Sigmoid colon (tissue), 4 donors: ENCODE measurements around the gene ANO9.

Experiments used
- POLR2A ChIP-seq, 2 donors: fragments of 450-650 bp; IDR thresholded peaks; one replicate each; pipeline ENCODE4 v1.6.1; 2016; ENCODE audit warnings: antibody characterized with exemption in 2 of 2, mild to moderate bottlenecking in 2 of 2, moderate library complexity in 2 of 2
- POLR2AphosphoS5 ChIP-seq, 4 donors: sonication (generic); formaldehyde crosslinking; IDR thresholded peaks; one replicate each; pipeline ENCODE4 v1.6.1; 2017; ENCODE audit warnings: antibody characterized with exemption in 4 of 4
- TF ChIP-seq, protein P1 (sequence below), 4 experiments: fragments of 450-650 bp in 3 of 4; fragments of 200-600 bp in 1 of 4; IDR thresholded peaks; one replicate each; pipeline ENCODE4 v1.5.1; 2016 to 2019; ENCODE audit warnings: antibody characterized with exemption in 4 of 4, mild to moderate bottlenecking in 3 of 4, moderate library complexity in 2 of 4

DNA sequence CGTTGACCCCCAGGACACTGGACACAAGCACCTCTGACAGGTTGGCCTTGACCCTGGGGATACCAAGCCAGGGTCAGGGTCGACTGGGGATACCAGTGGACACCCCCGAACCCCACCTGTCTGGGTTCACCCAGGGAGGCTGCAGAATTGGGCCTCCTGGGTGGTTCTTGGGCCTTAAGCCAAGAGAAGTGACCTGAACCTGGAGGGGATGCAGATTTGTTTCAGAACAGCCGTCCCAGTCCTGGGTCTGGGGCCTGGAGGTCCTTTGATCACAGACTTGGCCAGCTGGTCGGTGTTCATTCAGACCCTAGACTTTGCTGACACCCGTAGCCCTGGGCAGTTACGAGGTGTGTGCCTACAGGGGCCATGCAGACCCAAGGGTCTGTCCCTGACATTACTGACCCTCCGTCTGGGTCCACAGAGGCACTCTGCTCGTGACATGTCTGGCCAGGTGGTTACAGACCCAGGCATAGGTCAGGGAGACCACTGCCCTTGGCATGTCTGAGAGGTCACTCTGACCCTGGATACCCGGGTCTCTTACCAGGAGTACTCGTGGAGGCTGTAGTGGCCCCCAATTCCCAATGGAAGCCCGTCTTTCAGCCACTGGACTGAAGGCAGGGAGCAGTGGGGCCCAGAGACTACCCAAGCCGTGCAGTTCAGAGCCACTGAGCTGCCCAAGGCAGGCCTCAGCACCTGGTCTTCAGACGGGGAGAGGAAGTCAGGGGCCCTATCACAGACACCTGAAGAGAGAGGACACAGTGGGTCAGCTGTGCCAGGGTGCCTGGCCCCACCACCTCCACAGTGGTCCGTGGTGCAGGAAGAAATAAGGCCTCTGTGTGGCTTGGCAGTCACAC lies 33.4 kb downstream of the ANO9 start:
- no peak for TF ChIP-seq POLR2AphosphoS5 (IDR thresholded peaks at IDR 0.05)
- TF ChIP-seq, protein P1, sequence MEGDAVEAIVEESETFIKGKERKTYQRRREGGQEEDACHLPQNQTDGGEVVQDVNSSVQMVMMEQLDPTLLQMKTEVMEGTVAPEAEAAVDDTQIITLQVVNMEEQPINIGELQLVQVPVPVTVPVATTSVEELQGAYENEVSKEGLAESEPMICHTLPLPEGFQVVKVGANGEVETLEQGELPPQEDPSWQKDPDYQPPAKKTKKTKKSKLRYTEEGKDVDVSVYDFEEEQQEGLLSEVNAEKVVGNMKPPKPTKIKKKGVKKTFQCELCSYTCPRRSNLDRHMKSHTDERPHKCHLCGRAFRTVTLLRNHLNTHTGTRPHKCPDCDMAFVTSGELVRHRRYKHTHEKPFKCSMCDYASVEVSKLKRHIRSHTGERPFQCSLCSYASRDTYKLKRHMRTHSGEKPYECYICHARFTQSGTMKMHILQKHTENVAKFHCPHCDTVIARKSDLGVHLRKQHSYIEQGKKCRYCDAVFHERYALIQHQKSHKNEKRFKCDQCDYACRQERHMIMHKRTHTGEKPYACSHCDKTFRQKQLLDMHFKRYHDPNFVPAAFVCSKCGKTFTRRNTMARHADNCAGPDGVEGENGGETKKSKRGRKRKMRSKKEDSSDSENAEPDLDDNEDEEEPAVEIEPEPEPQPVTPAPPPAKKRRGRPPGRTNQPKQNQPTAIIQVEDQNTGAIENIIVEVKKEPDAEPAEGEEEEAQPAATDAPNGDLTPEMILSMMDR (IDR thresholded peaks at IDR 0.05): no peak
- no peak for TF ChIP-seq POLR2A (IDR thresholded peaks at IDR 0.05)
